ENCODE measurements around the gene PHACTR3. TPM values are rescaled to one million over a fixed set of nuclear protein-coding genes. Genes with fewer than 3 reads are reported as not detected.

Gene PHACTR3
- total RNA-seq, 1 donor from 2014 or later, result 1.0 TPM

- H3K4me1 ChIP-seq (ENCODE audit: control insufficient read depth in 3 of 3, insufficient read depth in 3 of 3, low read length in 3 of 3), result peaks cover 9 to 14% (median 11%) of the 10 kb centered on the region in 3 donors
- H3K27me3 ChIP-seq (ENCODE audit: control insufficient read depth in 3 of 3, insufficient read depth in 3 of 3, low read length in 3 of 3), result peaks cover 9 to 41% (median 24%) of the 10 kb centered on the region in 3 donors
- no peak overlapping the region for H3K27ac ChIP-seq (ENCODE audit: low read depth, low read length)
- no peak overlapping the region for H3K4me3 ChIP-seq (ENCODE audit: low read length in 3 of 3)
- H3K36me3 ChIP-seq (ENCODE audit: control insufficient read depth in 3 of 3, insufficient read depth in 3 of 3, low read length in 3 of 3), result no peaks in the 10 kb centered on the region
- H3K9me3 ChIP-seq (ENCODE audit: control insufficient read depth in 3 of 3, low read length in 3 of 3), result no peaks in the 10 kb centered on the region
- H3K9ac ChIP-seq (ENCODE audit: low read depth in 1 of 3, low read length in 3 of 3), result no peak overlapping the region
These were observed 227.6 kb downstream of the PHACTR3 start for GRCh38 chr20:59831916-59832270.

DNA sequence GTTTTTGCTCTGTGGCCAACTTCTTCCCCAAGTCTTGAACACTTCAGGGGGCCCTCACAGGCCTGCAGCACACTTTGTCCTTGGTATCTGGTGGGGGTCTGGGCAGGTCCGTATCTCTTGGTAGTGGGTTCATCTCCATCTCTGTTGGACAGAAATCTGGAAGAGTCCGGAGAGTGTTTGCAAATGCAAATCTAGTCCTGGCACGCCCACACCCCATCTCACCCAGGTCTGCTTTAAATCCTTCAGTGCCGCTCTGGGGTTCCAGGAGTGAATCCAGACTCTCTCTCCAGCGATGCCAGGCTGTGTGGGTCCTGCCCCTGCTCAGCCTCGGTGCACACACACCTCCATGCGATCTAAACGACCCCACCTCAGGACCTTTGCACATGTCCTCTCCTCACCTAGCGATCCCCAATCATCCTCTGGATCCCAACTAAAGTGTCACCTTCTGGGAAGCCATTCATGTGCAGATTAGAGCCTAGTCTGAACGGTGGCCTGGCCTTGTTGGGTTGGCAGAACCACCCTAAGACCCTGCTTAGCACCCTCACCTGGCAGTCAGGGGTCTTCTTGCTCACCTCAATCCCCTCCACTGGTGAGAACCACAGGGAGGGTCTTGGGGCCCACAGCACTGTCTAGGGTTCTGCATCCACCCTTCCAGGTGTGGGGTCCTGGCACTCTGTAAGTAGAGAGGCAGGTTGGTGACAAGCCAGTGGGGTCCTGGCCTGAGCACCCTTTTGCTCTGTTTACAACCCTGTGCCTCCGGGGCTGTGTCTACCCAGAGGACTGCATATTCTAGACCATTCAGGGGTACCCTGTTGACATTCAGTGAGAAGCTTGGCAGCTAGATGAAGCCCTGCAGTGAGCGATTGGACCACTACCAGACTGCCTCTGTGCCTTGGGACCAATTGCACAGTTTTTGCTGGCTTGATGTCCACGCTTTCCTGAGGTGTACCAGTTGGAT lies 228.3 kb downstream of the PHACTR3 start:
- Histone ChIP-seq H3K27me3 (ENCODE audit: control insufficient read depth in 3 of 3, insufficient read depth in 3 of 3, low read length in 3 of 3) (peaks cover 13 to 43% (median 21%) of the 10 kb centered on the region in 3 donors), H3K9me3 (ENCODE audit: control insufficient read depth in 3 of 3, low read length in 3 of 3) (no peaks in the 10 kb centered on the region), H3K4me1 (ENCODE audit: control insufficient read depth in 3 of 3, insufficient read depth in 3 of 3, low read length in 3 of 3) (peaks cover 9 to 14% (median 11%) of the 10 kb centered on the region in 3 donors)

DNA sequence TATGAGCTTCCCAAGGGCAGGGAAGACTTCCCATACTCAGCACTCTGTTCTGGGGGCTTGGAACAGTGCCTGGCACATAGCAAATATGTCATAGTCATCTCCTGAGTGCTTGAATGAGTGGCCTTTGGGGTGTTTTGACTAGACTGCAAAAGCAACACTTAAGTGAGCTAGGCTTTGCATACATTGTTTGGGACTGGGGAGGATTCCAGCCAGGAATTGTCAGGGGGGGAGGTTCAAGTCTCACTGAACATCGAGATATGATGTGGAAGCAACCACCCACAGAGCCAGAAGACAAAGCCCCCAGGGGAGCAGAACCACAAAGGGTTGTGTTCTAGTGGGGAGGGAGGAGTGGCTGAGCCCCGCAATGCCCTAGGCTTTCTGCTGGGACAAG lies 230.7 kb downstream of the PHACTR3 start:
- Histone ChIP-seq H3K27ac (ENCODE audit: low read depth, low read length) (no peak overlapping the region), H3K9ac (ENCODE audit: low read depth in 1 of 3, low read length in 3 of 3) (no peak overlapping the region), H3K9me3 (ENCODE audit: control insufficient read depth in 3 of 3, low read length in 3 of 3) (no peaks in the 10 kb centered on the region), H3K27me3 (ENCODE audit: control insufficient read depth in 3 of 3, insufficient read depth in 3 of 3, low read length in 3 of 3) (peaks cover 13 to 36% (median 17%) of the 10 kb centered on the region in 3 donors), H3K36me3 (ENCODE audit: control insufficient read depth in 3 of 3, insufficient read depth in 3 of 3, low read length in 3 of 3) (no peaks in the 10 kb centered on the region), H3K4me1 (ENCODE audit: control insufficient read depth in 3 of 3, insufficient read depth in 3 of 3, low read length in 3 of 3) (peaks cover 9 to 16% (median 14%) of the 10 kb centered on the region in 3 donors), H3K4me3 (ENCODE audit: low read length in 3 of 3) (no peak overlapping the region)

More for the DNA sequence above, 228.3 kb downstream of the PHACTR3 start:
- Histone ChIP-seq H3K36me3 (ENCODE audit: control insufficient read depth in 3 of 3, insufficient read depth in 3 of 3, low read length in 3 of 3) (no peaks in the 10 kb centered on the region), H3K9ac (ENCODE audit: low read depth in 1 of 3, low read length in 3 of 3) (no peak overlapping the region), H3K27ac (ENCODE audit: low read depth, low read length) (no peak overlapping the region), H3K4me3 (ENCODE audit: low read length in 3 of 3) (no peak overlapping the region)

DNA sequence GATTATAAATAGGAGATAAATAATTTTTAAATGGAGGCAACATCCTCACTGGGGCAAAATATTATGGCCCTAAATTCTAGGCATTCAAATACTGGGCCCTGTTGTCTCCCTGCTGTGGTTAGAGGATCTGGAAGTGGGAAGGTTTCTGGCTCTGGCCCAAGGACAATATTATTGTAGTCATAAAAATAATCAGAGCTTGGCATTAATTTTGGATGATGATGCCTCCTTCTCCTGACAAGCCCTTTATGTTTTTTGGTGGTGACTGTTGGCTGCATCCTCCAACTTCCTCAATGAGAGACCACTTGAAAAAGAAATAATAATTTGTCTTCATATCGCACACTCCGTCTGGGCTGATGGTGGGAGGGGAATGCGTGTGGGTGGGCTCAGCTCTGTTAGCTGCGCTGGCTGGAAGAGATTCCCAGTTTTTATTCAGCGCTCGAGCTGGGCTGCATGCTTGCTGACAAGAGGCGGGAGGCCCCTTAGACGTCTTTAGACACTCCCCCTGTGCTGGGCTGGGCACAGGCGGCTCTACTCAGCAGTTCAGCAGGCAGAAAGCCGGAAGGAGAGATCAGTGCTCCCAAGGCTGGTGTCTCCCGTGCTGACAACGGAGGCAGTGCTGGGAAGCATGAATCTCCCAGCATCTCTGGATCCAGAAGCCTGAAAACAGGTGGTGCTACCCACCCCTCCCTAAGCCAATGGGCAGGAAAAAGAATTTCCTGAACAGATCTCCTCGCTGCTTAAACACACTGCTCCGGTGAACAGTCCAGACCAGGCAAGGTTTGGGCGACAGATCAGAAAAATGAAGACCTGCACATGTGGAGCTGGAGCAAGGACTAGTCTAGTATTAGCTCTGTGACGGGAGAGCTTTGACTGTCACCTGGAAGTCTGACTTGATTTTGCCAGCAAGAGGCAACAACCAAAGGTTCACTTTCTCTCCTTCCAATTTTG lies 231.4 kb downstream of the PHACTR3 start:
- H3K27ac ChIP-seq (ENCODE audit: low read depth, low read length), result no peak overlapping the region
- peaks cover 9 to 16% (median 14%) of the 10 kb centered on the region in 3 donors for H3K4me1 ChIP-seq (ENCODE audit: control insufficient read depth in 3 of 3, insufficient read depth in 3 of 3, low read length in 3 of 3)
- no peak overlapping the region for H3K9ac ChIP-seq (ENCODE audit: low read depth in 1 of 3, low read length in 3 of 3)
- no peaks in the 10 kb centered on the region for H3K36me3 ChIP-seq (ENCODE audit: control insufficient read depth in 3 of 3, insufficient read depth in 3 of 3, low read length in 3 of 3)
- no peaks in the 10 kb centered on the region for H3K9me3 ChIP-seq (ENCODE audit: control insufficient read depth in 3 of 3, low read length in 3 of 3)
- peak overlapping the region in 1 of 3 donors; percentile 32 for H3K4me3 ChIP-seq (ENCODE audit: low read length in 3 of 3)
- H3K27me3 ChIP-seq (ENCODE audit: control insufficient read depth in 3 of 3, insufficient read depth in 3 of 3, low read length in 3 of 3), result peaks cover 13 to 34% (median 15%) of the 10 kb centered on the region in 3 donors

DNA sequence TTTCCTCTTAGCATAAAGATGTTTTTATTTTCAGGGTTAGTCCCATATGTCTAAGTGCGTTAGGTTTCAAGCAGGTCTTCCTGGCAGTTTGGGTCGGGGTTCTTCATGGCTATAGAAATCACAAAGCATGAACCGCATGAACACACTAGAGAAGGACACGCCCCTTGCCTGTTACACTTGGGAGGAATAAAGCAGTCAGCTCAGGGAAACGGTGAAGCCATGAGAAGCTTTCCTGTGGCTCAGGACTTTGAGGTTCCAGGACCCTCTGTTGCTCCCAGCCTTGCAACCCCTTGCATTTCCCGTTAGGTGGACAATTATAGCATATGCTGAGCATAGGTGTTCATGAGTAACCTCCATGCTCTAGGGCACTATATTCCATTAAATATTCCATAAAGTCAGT lies 232.4 kb downstream of the PHACTR3 start:
- H3K4me3 ChIP-seq (ENCODE audit: low read length in 3 of 3), result no peak overlapping the region
- H3K27ac ChIP-seq (ENCODE audit: low read depth, low read length), result no peak overlapping the region
- H3K4me1 ChIP-seq (ENCODE audit: control insufficient read depth in 3 of 3, insufficient read depth in 3 of 3, low read length in 3 of 3), result peaks cover 9 to 14% (median 9%) of the 10 kb centered on the region in 3 donors

DNA sequence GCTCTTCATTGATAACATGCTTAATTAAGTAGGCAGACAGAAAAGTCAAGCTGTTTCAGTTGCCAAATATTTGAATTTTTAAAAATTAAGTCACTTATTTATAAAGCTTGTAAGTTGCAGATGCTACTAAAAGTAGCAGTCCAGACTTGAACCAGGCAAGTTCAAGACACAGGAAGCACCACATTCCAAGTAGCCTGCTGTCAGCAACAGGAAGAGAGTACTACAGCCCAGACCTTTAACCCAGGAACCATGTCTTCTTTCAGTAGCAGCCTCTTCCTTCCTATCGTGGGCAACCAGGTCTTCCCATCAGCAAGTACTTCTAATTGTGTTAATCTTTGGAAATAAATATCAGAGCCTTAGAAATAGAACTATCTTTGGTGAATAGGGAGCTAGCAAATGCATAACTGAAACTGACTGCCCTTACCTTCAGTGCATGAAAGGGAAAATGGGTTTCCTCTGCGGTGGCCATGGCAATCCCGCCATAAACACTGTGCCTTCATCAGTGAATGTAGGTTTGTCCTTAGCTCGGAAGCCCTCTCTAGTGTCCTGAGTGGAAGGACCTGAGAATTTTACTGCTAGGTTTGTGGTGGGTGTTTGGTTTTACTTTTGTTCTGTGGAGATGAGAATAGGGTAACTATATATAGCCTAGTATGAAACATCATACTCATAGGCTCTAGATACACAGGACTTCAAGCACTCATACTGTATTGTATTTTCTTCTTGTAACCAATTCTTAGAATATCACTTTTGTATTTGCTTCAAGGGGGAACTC lies 233.5 kb downstream of the PHACTR3 start:
- Histone ChIP-seq H3K4me1 (ENCODE audit: control insufficient read depth in 3 of 3, insufficient read depth in 3 of 3, low read length in 3 of 3) (peaks cover 7 to 13% (median 9%) of the 10 kb centered on the region in 3 donors), H3K27me3 (ENCODE audit: control insufficient read depth in 3 of 3, insufficient read depth in 3 of 3, low read length in 3 of 3) (peaks cover 13 to 21% (median 13%) of the 10 kb centered on the region in 3 donors), H3K9me3 (ENCODE audit: control insufficient read depth in 3 of 3, low read length in 3 of 3) (no peaks in the 10 kb centered on the region), H3K27ac (ENCODE audit: low read depth, low read length) (no peak overlapping the region), H3K9ac (ENCODE audit: low read depth in 1 of 3, low read length in 3 of 3) (no peak overlapping the region), H3K4me3 (ENCODE audit: low read length in 3 of 3) (no peak overlapping the region), H3K36me3 (ENCODE audit: control insufficient read depth in 3 of 3, insufficient read depth in 3 of 3, low read length in 3 of 3) (no peaks in the 10 kb centered on the region)

More for the DNA sequence above, 232.4 kb downstream of the PHACTR3 start:
- H3K27me3 ChIP-seq (ENCODE audit: control insufficient read depth in 3 of 3, insufficient read depth in 3 of 3, low read length in 3 of 3), result peaks cover 13 to 30% (median 13%) of the 10 kb centered on the region in 3 donors
- no peaks in the 10 kb centered on the region for H3K9me3 ChIP-seq (ENCODE audit: control insufficient read depth in 3 of 3, low read length in 3 of 3)
- H3K9ac ChIP-seq (ENCODE audit: low read depth in 1 of 3, low read length in 3 of 3), result no peak overlapping the region
- H3K36me3 ChIP-seq (ENCODE audit: control insufficient read depth in 3 of 3, insufficient read depth in 3 of 3, low read length in 3 of 3), result no peaks in the 10 kb centered on the region

DNA sequence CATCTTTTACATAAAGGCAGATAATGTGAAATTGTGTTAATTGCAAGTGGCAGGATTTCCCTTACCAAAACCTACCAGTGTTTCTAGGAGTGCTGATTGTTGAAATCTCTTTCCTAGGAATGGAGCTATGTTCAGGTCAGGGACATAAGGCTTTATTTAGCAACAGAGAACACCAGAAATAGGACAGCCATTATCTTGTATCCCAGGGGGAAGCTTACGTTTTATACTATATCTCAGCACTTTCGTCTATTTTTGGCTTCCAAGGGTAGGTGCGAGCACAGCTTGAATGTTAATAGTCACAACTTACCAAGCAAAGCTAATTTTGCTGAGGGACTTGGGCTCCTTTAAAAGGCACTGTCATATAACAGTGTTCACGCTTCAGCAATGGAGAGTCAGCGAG lies 235.1 kb downstream of the PHACTR3 start:
- Histone ChIP-seq H3K27me3 (ENCODE audit: control insufficient read depth in 3 of 3, insufficient read depth in 3 of 3, low read length in 3 of 3) (peaks cover 13 to 16% (median 13%) of the 10 kb centered on the region in 3 donors), H3K27ac (ENCODE audit: low read depth, low read length) (no peak overlapping the region), H3K4me1 (ENCODE audit: control insufficient read depth in 3 of 3, insufficient read depth in 3 of 3, low read length in 3 of 3) (peaks cover 7 to 13% (median 9%) of the 10 kb centered on the region in 3 donors), H3K4me3 (ENCODE audit: low read length in 3 of 3) (no peak overlapping the region), H3K9me3 (ENCODE audit: control insufficient read depth in 3 of 3, low read length in 3 of 3) (no peaks in the 10 kb centered on the region), H3K36me3 (ENCODE audit: control insufficient read depth in 3 of 3, insufficient read depth in 3 of 3, low read length in 3 of 3) (no peaks in the 10 kb centered on the region), H3K9ac (ENCODE audit: low read depth in 1 of 3, low read length in 3 of 3) (no peak overlapping the region)

GRCh38 chr20:59845472-59845871 lies 241.1 kb downstream of the PHACTR3 start:
- H3K4me3 ChIP-seq (ENCODE audit: low read length in 3 of 3), result no peak overlapping the region
- H3K27ac ChIP-seq (ENCODE audit: low read depth, low read length), result no peak overlapping the region
- no peaks in the 10 kb centered on the region for H3K36me3 ChIP-seq (ENCODE audit: control insufficient read depth in 3 of 3, insufficient read depth in 3 of 3, low read length in 3 of 3)
- H3K4me1 ChIP-seq (ENCODE audit: control insufficient read depth in 3 of 3, insufficient read depth in 3 of 3, low read length in 3 of 3), result no peaks in the 10 kb centered on the region
- no peaks in the 10 kb centered on the region for H3K27me3 ChIP-seq (ENCODE audit: control insufficient read depth in 3 of 3, insufficient read depth in 3 of 3, low read length in 3 of 3)
- H3K9me3 ChIP-seq (ENCODE audit: control insufficient read depth in 3 of 3, low read length in 3 of 3), result no peaks in the 10 kb centered on the region
- no peak overlapping the region for H3K9ac ChIP-seq (ENCODE audit: low read depth in 1 of 3, low read length in 3 of 3)

DNA sequence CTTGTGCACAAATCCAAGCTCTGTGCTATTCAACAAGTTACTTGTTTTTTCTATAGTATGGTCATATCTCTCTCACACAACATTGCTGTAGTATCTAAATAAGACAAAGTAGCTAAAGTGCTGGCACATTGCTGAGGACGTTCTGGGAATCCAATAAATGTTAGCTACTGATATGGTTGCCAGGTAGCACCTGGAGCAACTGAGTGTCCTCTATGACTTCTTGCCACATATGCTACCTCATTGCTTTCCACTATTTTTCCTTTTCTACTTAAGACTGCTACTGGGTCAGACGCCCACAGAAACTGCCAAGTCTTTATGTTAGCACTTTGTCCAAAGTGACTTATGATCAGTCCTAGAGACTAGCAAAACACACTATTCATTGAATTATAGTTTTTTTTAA lies 243.8 kb downstream of the PHACTR3 start:
- Histone ChIP-seq H3K4me3 (ENCODE audit: low read length in 3 of 3) (no peak overlapping the region), H3K27ac (ENCODE audit: low read depth, low read length) (no peak overlapping the region), H3K36me3 (ENCODE audit: control insufficient read depth in 3 of 3, insufficient read depth in 3 of 3, low read length in 3 of 3) (no peaks in the 10 kb centered on the region), H3K9me3 (ENCODE audit: control insufficient read depth in 3 of 3, low read length in 3 of 3) (no peaks in the 10 kb centered on the region), H3K9ac (ENCODE audit: low read depth in 1 of 3, low read length in 3 of 3) (no peak overlapping the region), H3K4me1 (ENCODE audit: control insufficient read depth in 3 of 3, insufficient read depth in 3 of 3, low read length in 3 of 3) (no peaks in the 10 kb centered on the region), H3K27me3 (ENCODE audit: control insufficient read depth in 3 of 3, insufficient read depth in 3 of 3, low read length in 3 of 3) (no peaks in the 10 kb centered on the region)
